ENCODE measurements around the gene HERC5. TPM values are rescaled to one million over a fixed set of nuclear protein-coding genes. Genes with fewer than 3 reads are reported as not detected.

Gene HERC5
- total RNA-seq, 1 experiment from 2014 or later, result 17.2 TPM

DNA sequence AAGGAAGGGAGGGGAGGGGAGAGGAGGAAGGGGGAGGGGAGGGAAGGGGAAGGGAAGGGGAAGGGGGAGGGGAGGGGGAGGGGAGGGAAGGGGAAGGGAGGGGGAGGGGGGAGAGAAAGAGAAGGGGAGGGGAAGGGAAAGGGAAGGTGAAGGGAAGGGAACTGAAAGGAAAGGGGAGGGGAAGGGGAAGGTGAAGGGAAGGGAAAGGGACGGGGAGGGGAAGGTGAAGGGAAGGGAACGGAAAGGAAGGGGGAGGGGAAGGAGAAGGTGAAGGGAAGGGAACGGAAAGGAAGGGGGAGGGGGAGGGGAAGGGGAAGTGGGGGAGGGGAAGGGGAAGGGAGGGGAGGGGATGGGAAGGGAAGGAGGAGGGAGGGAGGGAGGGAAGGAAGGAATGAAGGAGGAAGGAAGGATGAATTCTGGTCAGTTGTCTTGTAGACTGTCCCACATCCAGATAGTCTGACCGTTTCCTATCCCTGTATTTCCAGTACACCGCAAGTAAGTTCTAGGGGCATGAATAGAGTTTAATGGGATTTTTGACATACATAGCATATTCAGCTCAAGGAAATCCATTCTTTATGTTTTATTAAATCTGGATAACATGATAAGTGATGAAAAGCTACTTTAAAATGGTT lies 20.4 kb downstream of the HERC5 start:
- Histone ChIP-seq H3K23ac (ENCODE audit: insufficient read length, low read depth, low read length) (no peak overlapping the region), H3K27ac (ENCODE audit: insufficient read length, low read depth, low read length) (no peak overlapping the region), H3K79me1 (ENCODE audit: insufficient read depth, low read depth, low read length, poor library complexity, severe bottlenecking) (no peaks in the 10 kb centered on the region), H3K4me1 (ENCODE audit: insufficient read depth, low read length) (no peaks in the 10 kb centered on the region), H4K5ac (ENCODE audit: insufficient read length, low read depth, low read length) (no peak overlapping the region), H3T11ph (ENCODE audit: low read length) (no peak overlapping the region), H3K14ac (ENCODE audit: insufficient read depth, low read length) (no peak overlapping the region), H3K56ac (ENCODE audit: insufficient read length, low read depth, low read length) (no peak overlapping the region), H3K4me2 (ENCODE audit: insufficient read depth, insufficient read length, low read length) (no peak overlapping the region), H2AK5ac (ENCODE audit: insufficient read length, low read length) (no peak overlapping the region), H3K27me3 (ENCODE audit: insufficient read depth, low read length) (no peaks in the 10 kb centered on the region), H3K9ac (ENCODE audit: extremely low read depth, insufficient read length, low read length) (no peak overlapping the region), H3K79me2 (ENCODE audit: insufficient read depth, low read length) (no peaks in the 10 kb centered on the region), H2AFZ (ENCODE audit: low read length) (no peak overlapping the region), H3K4ac (ENCODE audit: low read depth, low read length) (no peak overlapping the region), H4K20me1 (ENCODE audit: control insufficient read depth, insufficient read depth, insufficient read length) (no peaks in the 10 kb centered on the region), H2BK12ac (ENCODE audit: insufficient read length, low read depth, low read length) (no peak overlapping the region), H4K8ac (replicated peaks; ENCODE audit: insufficient read length, low read depth, low read length) (no peak overlapping the region), H3K9me3 (ENCODE audit: control insufficient read depth, low read depth, low read length) (no peaks in the 10 kb centered on the region), H2BK5ac (ENCODE audit: insufficient read length, low read length) (no peak overlapping the region), H4K91ac (ENCODE audit: insufficient read length, low read depth, low read length) (no peak overlapping the region), H2BK15ac (ENCODE audit: low read depth, low read length) (no peak overlapping the region), H2BK20ac (ENCODE audit: low read depth, low read length, poor library complexity, severe bottlenecking) (no peak overlapping the region), H2BK120ac (ENCODE audit: low read depth, low read length, poor library complexity, severe bottlenecking) (no peak overlapping the region), H3K18ac (ENCODE audit: insufficient read length, low read depth, low read length) (no peak overlapping the region), H3K23me2 (ENCODE audit: insufficient read length, low read depth, low read length, poor library complexity, severe bottlenecking) (no peaks in the 10 kb centered on the region)
- TF ChIP-seq, protein P1, sequence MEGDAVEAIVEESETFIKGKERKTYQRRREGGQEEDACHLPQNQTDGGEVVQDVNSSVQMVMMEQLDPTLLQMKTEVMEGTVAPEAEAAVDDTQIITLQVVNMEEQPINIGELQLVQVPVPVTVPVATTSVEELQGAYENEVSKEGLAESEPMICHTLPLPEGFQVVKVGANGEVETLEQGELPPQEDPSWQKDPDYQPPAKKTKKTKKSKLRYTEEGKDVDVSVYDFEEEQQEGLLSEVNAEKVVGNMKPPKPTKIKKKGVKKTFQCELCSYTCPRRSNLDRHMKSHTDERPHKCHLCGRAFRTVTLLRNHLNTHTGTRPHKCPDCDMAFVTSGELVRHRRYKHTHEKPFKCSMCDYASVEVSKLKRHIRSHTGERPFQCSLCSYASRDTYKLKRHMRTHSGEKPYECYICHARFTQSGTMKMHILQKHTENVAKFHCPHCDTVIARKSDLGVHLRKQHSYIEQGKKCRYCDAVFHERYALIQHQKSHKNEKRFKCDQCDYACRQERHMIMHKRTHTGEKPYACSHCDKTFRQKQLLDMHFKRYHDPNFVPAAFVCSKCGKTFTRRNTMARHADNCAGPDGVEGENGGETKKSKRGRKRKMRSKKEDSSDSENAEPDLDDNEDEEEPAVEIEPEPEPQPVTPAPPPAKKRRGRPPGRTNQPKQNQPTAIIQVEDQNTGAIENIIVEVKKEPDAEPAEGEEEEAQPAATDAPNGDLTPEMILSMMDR (conservative IDR thresholded peaks at IDR 0.05), result no peak
- no peaks in the 10 kb centered on the region for H3K9me3 Mint-ChIP-seq
- no peak overlapping the region for H3K4me3 Mint-ChIP-seq
- peaks cover 0 to 3% of the 10 kb centered on the region in 2 experiments; a peak in 1 of 4 replicates for H3K4me1 Mint-ChIP-seq
- no peaks in the 10 kb centered on the region for H3K27me3 Mint-ChIP-seq (ENCODE audit: low read depth)
- no peak overlapping the region for H3K27ac Mint-ChIP-seq
- WGBS (ENCODE audit: extremely low coverage, insufficient read length, low lambda C conversion rate), result no CpG with 5 or more reads among the region's 5 CpGs
- DNase-seq, result no peak
- peaks cover 0 to 4% (median 4%) of the 10 kb centered on the region in 3 experiments; a peak in 4 of 7 replicates for H3K36me3 Mint-ChIP-seq (ENCODE audit: insufficient read depth in 1 of 3, low read depth in 3 of 3)
